HepG2 (cell line): ENCODE data around the gene SLIT3. TPM values are rescaled to one million over a fixed set of nuclear protein-coding genes. Genes with fewer than 3 reads are reported as not detected.

Source experiments
- ISL2 ChIP-seq: sonication (generic); formaldehyde crosslinking; IDR thresholded peaks from 2 replicates; pipeline ENCODE4 v1.5.0; 2020; ENCODE audit warnings: missing genetic modification reagents
- MAF1 ChIP-seq: sonication (generic); formaldehyde crosslinking; IDR thresholded peaks from 2 replicates; pipeline ENCODE4 v1.5.0; 2020; ENCODE audit warnings: missing genetic modification reagents, borderline replicate concordance
- NCOA5 ChIP-seq: sonication (generic); formaldehyde crosslinking; IDR thresholded peaks from 2 replicates; pipeline ENCODE4 v1.4.0; 2020; ENCODE audit warnings: missing genetic modification reagents
- NKX3-1 ChIP-seq: sonication (generic); formaldehyde crosslinking; IDR thresholded peaks from 2 replicates; pipeline ENCODE4 v1.5.0; 2020; ENCODE audit warnings: missing genetic modification reagents
- PAWR ChIP-seq: sonication (generic); formaldehyde crosslinking; IDR thresholded peaks from 2 replicates; pipeline ENCODE4 v1.4.0; 2020; ENCODE audit warnings: missing genetic modification reagents, mild to moderate bottlenecking, borderline replicate concordance
- PHF20 ChIP-seq: sonication (generic); formaldehyde crosslinking; IDR thresholded peaks from 2 replicates; pipeline ENCODE4 v1.5.0; 2020; ENCODE audit warnings: mild to moderate bottlenecking, missing genetic modification reagents
- ZFP1 ChIP-seq: IDR thresholded peaks from 2 replicates; pipeline ENCODE4 v1.6.1; 2016
- ZMAT3 ChIP-seq: sonication (generic); formaldehyde crosslinking; conservative IDR thresholded peaks from 2 replicates; pipeline ENCODE4 v1.7.0; 2021; ENCODE audit warnings: missing genetic modification reagents
- ZNF232 ChIP-seq: sonication (generic); formaldehyde crosslinking; IDR thresholded peaks from 2 replicates; pipeline ENCODE4 v1.4.0; 2020; ENCODE audit warnings: missing genetic modification reagents, borderline replicate concordance
- ZNF274 ChIP-seq: sonication (generic); formaldehyde crosslinking; IDR thresholded peaks from 2 replicates; pipeline ENCODE4 v1.5.1; 2020; ENCODE audit warnings: mild to moderate bottlenecking, missing genetic modification reagents
- ZNF780A ChIP-seq: sonication (generic); formaldehyde crosslinking; IDR thresholded peaks from 2 replicates; pipeline ENCODE4 v1.8.0; 2022; ENCODE audit warnings: mild to moderate bottlenecking, missing genetic modification reagents, moderate library complexity
- polyA plus RNA-seq, 8 experiments: library from polyadenylated mRNA; depleted of rRNA in 3 of 8; stranded (reverse) in 7 of 8; unstranded in 1 of 8; fragments of >200 nt; fragmentation: Illumina TruSeq in 4 of 8; extraction: Trizol in 4 of 8; gene quantifications; 2 replicates each; pipeline versions ENCODE4 v1.2.1 to v1.2.3, GENCODE V29; 2011 to 2016; ENCODE audit warnings: low read depth in 4 of 8, missing spikeins in 1 of 8, mixed read lengths in 1 of 8; ENCODE audit not compliant: insufficient read depth in 1 of 8
- total RNA-seq, 5 experiments: library from RNA; depleted of rRNA; stranded (reverse); fragments of >200 nt; fragmentation: Illumina TruSeq; extraction: Trizol; gene quantifications; 2 replicates each; pipeline ENCODE4 v1.2.3, GENCODE V29; 2016; ENCODE audit warnings: low read depth in 1 of 5
- TF ChIP-seq, protein P1 (sequence below): sonication (generic); formaldehyde crosslinking; IDR thresholded peaks from 2 replicates; pipeline ENCODE4 v1.4.0; 2020; ENCODE audit warnings: low read depth, missing genetic modification reagents
- TF ChIP-seq, protein P2 (sequence below): IDR thresholded peaks from 2 replicates; pipeline ENCODE4 v1.6.1; 2016; ENCODE audit warnings: missing compliant biosample characterization, missing genetic modification reagents, borderline replicate concordance
- TF ChIP-seq, protein P3 (sequence below): IDR thresholded peaks from 2 replicates; pipeline ENCODE4 v1.6.1; 2016; ENCODE audit warnings: missing genetic modification reagents, missing compliant biosample characterization
- TF ChIP-seq, protein P4 (sequence below): sonication (generic); formaldehyde crosslinking; IDR thresholded peaks from 2 replicates; pipeline ENCODE4 v1.5.0; 2020; ENCODE audit warnings: mild to moderate bottlenecking, missing genetic modification reagents
- TF ChIP-seq, protein P5 (sequence below): sonication (generic); formaldehyde crosslinking; IDR thresholded peaks from 2 replicates; pipeline ENCODE4 v1.4.0; 2020; ENCODE audit warnings: mild to moderate bottlenecking, missing genetic modification reagents
- TF ChIP-seq, protein P6 (sequence below): sonication (generic); formaldehyde crosslinking; IDR thresholded peaks from 2 replicates; pipeline ENCODE4 v1.5.0; 2020; ENCODE audit warnings: missing genetic modification reagents

Gene SLIT3
- total and polyA plus RNA-seq, 2 of the 13 experiments (the other 11 are each of a cell fraction or from before 2014, with no cell fraction given) = not detected

DNA sequence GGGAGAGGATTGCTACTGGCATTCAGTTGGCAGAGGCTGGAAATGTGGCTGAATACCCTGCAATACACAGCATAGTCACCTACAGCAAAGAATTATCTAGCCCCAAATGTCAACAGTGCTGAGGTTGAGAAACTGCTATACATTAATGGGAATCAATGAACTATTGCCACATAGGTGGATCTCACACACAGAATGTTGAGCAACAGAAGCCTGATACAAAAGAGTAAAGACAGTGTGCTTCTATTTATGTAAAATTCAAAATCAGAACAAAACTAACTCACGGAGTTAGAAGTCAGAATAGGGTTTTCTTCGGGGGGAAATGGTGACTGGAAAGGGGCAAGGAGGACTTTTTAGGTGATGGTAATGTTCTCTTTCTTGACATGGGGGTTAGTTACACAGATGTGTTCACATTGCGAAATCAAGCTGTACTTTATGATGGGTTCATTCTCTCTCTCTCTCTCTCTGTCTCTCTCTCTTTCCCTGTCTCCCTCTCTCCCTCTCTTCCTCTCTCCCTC is 676.0 kb downstream of the SLIT3 start (continued):
- TF ChIP-seq MAF1 (no peak), ISL2 (CRISPR knock-in tag) (peak; percentile 90), PHF20 (CRISPR knock-in tag) (no peak), ZMAT3 (CRISPR knock-in tag) (no peak), ZFP1 (CRISPR knock-in tag) (peak; percentile 79), NCOA5 (no peak), NKX3-1 (no peak), ZNF780A (CRISPR knock-in tag) (no peak), ZNF232 (CRISPR knock-in tag) (0 out of 2 replicates have a peak, but pooled peaks have one; percentile 32), ZNF274 (CRISPR knock-in tag) (no peak), PAWR (CRISPR knock-in tag) (no peak; the same call in 1 of the 2 replicates)
- TF ChIP-seq, protein P1, sequence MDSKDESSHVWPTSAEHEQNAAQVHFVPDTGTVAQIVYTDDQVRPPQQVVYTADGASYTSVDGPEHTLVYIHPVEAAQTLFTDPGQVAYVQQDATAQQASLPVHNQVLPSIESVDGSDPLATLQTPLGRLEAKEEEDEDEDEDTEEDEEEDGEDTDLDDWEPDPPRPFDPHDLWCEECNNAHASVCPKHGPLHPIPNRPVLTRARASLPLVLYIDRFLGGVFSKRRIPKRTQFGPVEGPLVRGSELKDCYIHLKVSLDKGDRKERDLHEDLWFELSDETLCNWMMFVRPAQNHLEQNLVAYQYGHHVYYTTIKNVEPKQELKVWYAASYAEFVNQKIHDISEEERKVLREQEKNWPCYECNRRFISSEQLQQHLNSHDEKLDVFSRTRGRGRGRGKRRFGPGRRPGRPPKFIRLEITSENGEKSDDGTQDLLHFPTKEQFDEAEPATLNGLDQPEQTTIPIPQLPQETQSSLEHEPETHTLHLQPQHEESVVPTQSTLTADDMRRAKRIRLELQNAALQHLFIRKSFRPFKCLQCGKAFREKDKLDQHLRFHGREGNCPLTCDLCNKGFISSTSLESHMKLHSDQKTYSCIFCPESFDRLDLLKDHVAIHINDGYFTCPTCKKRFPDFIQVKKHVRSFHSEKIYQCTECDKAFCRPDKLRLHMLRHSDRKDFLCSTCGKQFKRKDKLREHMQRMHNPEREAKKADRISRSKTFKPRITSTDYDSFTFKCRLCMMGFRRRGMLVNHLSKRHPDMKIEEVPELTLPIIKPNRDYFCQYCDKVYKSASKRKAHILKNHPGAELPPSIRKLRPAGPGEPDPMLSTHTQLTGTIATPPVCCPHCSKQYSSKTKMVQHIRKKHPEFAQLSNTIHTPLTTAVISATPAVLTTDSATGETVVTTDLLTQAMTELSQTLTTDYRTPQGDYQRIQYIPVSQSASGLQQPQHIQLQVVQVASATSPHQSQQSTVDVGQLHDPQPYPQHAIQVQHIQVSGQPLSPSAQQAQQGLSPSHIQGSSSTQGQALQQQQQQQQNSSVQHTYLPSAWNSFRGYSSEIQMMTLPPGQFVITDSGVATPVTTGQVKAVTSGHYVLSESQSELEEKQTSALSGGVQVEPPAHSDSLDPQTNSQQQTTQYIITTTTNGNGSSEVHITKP (CRISPR knock-in tag) = no peak
- TF ChIP-seq, protein P2, sequence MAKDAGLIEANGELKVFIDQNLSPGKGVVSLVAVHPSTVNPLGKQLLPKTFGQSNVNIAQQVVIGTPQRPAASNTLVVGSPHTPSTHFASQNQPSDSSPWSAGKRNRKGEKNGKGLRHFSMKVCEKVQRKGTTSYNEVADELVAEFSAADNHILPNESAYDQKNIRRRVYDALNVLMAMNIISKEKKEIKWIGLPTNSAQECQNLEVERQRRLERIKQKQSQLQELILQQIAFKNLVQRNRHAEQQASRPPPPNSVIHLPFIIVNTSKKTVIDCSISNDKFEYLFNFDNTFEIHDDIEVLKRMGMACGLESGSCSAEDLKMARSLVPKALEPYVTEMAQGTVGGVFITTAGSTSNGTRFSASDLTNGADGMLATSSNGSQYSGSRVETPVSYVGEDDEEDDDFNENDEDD (CRISPR knock-in tag) = 0 out of 2 replicates have a peak, but pooled peaks have one; percentile 13
- TF ChIP-seq, protein P3, sequence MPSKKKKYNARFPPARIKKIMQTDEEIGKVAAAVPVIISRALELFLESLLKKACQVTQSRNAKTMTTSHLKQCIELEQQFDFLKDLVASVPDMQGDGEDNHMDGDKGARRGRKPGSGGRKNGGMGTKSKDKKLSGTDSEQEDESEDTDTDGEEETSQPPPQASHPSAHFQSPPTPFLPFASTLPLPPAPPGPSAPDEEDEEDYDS (CRISPR knock-in tag) = peak; percentile 26; the same call in 1 of the 2 replicates
- TF ChIP-seq, protein P4, sequence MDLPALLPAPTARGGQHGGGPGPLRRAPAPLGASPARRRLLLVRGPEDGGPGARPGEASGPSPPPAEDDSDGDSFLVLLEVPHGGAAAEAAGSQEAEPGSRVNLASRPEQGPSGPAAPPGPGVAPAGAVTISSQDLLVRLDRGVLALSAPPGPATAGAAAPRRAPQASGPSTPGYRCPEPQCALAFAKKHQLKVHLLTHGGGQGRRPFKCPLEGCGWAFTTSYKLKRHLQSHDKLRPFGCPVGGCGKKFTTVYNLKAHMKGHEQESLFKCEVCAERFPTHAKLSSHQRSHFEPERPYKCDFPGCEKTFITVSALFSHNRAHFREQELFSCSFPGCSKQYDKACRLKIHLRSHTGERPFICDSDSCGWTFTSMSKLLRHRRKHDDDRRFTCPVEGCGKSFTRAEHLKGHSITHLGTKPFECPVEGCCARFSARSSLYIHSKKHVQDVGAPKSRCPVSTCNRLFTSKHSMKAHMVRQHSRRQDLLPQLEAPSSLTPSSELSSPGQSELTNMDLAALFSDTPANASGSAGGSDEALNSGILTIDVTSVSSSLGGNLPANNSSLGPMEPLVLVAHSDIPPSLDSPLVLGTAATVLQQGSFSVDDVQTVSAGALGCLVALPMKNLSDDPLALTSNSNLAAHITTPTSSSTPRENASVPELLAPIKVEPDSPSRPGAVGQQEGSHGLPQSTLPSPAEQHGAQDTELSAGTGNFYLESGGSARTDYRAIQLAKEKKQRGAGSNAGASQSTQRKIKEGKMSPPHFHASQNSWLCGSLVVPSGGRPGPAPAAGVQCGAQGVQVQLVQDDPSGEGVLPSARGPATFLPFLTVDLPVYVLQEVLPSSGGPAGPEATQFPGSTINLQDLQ (CRISPR knock-in tag) = no peak
- TF ChIP-seq, protein P5, sequence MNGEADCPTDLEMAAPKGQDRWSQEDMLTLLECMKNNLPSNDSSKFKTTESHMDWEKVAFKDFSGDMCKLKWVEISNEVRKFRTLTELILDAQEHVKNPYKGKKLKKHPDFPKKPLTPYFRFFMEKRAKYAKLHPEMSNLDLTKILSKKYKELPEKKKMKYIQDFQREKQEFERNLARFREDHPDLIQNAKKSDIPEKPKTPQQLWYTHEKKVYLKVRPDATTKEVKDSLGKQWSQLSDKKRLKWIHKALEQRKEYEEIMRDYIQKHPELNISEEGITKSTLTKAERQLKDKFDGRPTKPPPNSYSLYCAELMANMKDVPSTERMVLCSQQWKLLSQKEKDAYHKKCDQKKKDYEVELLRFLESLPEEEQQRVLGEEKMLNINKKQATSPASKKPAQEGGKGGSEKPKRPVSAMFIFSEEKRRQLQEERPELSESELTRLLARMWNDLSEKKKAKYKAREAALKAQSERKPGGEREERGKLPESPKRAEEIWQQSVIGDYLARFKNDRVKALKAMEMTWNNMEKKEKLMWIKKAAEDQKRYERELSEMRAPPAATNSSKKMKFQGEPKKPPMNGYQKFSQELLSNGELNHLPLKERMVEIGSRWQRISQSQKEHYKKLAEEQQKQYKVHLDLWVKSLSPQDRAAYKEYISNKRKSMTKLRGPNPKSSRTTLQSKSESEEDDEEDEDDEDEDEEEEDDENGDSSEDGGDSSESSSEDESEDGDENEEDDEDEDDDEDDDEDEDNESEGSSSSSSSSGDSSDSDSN (CRISPR knock-in tag) = 0 out of 2 replicates have a peak, but pooled peaks have one; percentile 14
- TF ChIP-seq, protein P6, sequence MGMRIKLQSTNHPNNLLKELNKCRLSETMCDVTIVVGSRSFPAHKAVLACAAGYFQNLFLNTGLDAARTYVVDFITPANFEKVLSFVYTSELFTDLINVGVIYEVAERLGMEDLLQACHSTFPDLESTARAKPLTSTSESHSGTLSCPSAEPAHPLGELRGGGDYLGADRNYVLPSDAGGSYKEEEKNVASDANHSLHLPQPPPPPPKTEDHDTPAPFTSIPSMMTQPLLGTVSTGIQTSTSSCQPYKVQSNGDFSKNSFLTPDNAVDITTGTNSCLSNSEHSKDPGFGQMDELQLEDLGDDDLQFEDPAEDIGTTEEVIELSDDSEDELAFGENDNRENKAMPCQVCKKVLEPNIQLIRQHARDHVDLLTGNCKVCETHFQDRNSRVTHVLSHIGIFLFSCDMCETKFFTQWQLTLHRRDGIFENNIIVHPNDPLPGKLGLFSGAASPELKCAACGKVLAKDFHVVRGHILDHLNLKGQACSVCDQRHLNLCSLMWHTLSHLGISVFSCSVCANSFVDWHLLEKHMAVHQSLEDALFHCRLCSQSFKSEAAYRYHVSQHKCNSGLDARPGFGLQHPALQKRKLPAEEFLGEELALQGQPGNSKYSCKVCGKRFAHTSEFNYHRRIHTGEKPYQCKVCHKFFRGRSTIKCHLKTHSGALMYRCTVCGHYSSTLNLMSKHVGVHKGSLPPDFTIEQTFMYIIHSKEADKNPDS = peak; percentile 29; the same call in 1 of the 2 replicates
